ENCODE results near the gene CNGB1. TPM values are rescaled to one million over a fixed set of nuclear protein-coding genes. Genes with fewer than 3 reads are reported as not detected.
"Not testable (repeated sequence)": the region's sequence is repeated elsewhere in the genome, so short reads cannot be mapped to it uniquely, and the experiment has no call there.

CNGB1 gene
- total RNA-seq, 2 experiments from 2014 or later = not detected

DNA sequence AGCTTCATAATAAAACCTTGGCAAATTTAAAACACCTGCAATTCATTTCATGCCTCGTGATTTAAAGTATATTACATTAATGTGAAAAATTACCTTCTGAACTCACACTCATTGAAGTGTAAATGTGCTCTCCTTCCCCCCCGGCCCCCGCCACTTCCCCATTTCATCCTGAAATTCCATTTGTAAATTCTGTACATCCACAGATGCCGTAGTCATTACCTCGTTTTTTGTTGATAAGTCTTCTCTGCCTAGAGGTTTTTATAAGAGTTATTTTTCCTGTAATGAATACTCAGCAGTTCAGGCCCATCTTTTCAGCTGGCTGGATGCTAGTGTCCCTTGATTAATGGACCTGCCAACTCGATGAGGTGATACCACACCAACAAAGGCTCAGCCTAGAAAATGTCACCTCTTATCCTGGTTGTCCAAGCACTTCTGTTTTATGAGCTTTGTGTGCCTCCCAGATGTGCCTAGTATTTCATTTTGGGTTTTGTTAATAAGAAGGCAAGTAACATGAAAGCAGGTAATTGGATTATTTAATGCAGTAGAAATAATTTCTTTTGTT, 103.8 kb downstream of the CNGB1 start:
- ChIA-PET POLR2A (no interaction called here), CTCF (no interaction called here)
- H3K4me1 Mint-ChIP-seq = peaks cover 7% of the 10 kb centered on the region
- DNase-seq = no peak
- H3K9me3 Mint-ChIP-seq = no peaks in the 10 kb centered on the region
- H3K27ac Mint-ChIP-seq = no peak overlapping the region
- H3K4me3 Mint-ChIP-seq = no peak overlapping the region
- peaks cover 18% of the 10 kb centered on the region for H3K27me3 Mint-ChIP-seq
- H3K36me3 Mint-ChIP-seq (ENCODE audit: low read depth) = no peaks in the 10 kb centered on the region

DNA sequence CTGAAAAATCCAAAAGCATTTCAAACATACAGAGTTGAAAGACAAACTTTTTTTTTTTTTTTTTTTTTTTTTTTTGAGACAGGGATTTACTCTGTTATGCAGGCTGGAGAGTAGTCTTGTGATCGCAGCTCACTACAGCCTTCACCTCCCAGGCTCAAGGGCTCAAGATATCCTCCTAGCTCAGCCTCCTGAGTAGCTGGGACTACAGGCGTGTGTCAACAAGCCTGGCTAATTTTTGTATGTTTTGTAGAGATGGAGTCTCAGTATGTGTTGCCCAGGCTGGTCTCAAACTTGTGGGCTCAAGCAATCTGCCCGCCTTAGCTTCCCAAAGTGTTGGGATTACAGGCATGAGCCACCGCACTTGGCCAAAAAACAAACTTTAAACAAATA, 104.4 kb downstream of the CNGB1 start:
- Mint-ChIP-seq H3K4me1 (peaks cover 5% of the 10 kb centered on the region), H3K27ac (no peak overlapping the region), H3K9me3 (no peaks in the 10 kb centered on the region), H3K4me3 (no peak overlapping the region), H3K27me3 (peaks cover 17% of the 10 kb centered on the region), H3K36me3 (ENCODE audit: low read depth) (no peaks in the 10 kb centered on the region)
- DNase-seq = no peak
- ChIA-PET CTCF (interaction anchor here (0.7 kb wide), 1 partner anchor 289 kb away, joined by 4 read pairs; no protein-coding TSS in a partner anchor), POLR2A (no interaction called here)

DNA sequence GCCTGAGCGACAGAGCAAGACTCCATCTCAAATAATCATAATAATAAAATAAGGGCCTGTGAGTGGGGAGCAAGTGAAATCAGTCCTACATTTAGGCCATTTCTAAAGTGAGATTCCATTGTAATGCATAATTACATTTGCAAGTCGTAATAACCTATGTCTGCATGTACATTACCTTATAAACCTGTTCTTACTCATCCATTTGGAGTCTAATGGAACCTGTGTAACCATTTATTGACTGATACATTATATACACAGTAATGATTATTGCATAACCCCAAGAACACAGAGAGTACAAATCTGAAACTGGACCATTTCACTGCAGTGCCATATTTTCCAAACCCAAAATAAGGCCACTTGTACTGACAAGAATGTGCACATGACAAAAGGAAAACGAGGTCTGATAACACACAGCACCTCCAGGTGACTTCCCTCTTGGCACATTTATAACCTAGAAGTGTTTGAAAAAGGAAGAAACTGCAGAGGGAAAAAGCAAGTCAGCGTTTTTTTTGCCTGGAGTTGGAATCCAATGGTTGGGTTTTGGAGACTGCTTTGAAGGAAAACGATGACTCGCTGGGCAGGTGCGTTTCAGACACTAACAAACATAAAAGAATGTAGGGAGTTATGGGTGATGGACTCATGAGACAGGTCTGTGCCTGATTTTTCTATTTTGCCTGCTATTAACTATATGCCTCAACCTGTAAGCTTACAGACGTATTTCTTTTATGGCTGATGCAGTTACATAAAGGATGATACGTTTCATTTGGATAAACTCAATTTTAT, 105.0 kb downstream of the CNGB1 start:
- H3K27ac Mint-ChIP-seq = no peak overlapping the region
- CTCF ChIA-PET = interaction anchor here (0.7 kb wide), 1 partner anchor 289 kb away, joined by 4 read pairs; no protein-coding TSS in a partner anchor
- POLR2A ChIA-PET = no interaction called here
- DNase-seq = no peak
- no peaks in the 10 kb centered on the region for H3K36me3 Mint-ChIP-seq (ENCODE audit: low read depth)
- H3K9me3 Mint-ChIP-seq = no peaks in the 10 kb centered on the region
- peaks cover 4% of the 10 kb centered on the region for H3K4me1 Mint-ChIP-seq
- H3K27me3 Mint-ChIP-seq = peaks cover 22% of the 10 kb centered on the region
- no peak overlapping the region for H3K4me3 Mint-ChIP-seq

DNA sequence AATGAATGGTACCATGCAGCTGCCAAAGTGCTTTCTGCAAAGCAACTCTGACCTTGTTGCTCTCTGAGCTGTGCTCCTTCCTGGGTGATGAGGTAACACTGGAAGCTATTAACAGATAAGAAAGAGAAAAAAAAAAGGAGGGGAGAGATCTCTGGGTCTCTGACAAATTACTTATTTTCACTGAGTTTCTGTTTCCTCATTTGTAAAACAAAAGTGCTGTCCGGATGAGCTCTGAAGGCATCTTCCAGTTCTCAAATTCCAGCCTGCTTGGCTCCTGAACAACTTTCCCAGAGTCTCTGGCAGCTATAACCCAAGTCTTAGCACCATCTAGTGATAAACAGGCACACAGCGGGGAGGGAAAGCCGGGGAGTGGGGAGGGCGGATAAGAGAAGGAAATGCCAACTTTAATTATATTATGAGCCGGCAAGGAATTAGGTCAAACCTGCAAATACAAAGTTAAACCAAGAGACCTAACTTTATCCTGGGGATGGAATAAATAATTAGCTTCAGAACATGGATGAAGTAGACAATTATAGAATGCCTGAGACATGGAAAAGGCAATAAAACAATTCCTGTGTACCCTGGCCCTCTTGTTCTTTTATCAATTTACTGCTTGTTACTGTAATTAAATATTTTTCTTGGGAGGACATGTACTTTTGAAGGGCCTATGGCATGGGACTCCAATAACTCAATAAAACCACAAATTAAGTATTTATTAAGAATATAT, 107.3 kb downstream of the CNGB1 start:
- no peaks in the 10 kb centered on the region for H3K4me1 Mint-ChIP-seq
- no peak for DNase-seq
- no peaks in the 10 kb centered on the region for H3K36me3 Mint-ChIP-seq (ENCODE audit: low read depth)
- H3K27me3 Mint-ChIP-seq = peaks cover 31% of the 10 kb centered on the region
- no peaks in the 10 kb centered on the region for H3K9me3 Mint-ChIP-seq
- CTCF ChIA-PET = interaction anchor here (0.6 to 1.3 kb wide), 4 partner anchors 27 to 287 kb away, joined by 3 to 5 read pairs (median 4); no protein-coding TSS in a partner anchor
- POLR2A ChIA-PET = no interaction called here
- no peak overlapping the region for H3K4me3 Mint-ChIP-seq
- no peak overlapping the region for H3K27ac Mint-ChIP-seq

DNA sequence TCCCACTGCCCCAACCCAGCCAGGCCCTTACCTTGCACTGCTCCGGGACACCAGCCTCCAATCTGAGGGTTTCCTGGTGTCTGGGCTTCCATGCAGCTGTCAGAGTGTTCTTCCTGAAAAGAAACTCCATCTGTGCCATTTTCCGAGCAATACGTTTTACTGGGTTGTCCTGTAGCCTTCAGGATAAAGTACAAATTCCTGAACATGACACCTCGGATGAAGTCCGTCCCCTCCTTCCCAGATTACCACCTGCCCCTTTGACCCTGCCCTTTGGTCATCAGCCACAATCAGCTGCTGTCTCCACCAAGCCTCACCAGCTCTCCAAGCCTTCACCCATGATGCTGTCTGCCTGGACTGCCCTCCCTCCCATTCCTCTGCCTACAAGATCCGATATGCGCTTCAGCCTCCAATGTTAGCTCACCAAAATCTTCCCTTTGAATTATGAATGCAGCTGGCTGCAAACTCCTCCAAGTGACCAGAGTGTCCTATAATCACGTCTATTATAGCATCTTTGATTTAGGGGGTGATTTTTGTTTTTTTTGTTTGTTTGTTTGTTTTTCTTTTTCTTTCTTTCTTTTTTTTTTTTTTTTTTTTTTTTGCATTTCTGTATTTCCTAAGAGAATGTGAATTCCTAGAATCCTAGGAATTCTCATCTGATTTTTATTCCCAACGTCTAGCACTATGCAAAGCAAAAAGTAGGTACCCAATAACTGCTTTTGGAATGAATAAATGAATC, 108.1 kb downstream of the CNGB1 start:
- ChIA-PET CTCF (interaction anchor here (0.6 to 1.3 kb wide), 7 partner anchors 27 to 286 kb away, joined by 3 to 5 read pairs (median 4); partner anchors contain the start of gene KATNB1), POLR2A (no interaction called here)
- Mint-ChIP-seq H3K4me3 (no peak overlapping the region), H3K27ac (no peak overlapping the region), H3K9me3 (no peaks in the 10 kb centered on the region), H3K36me3 (ENCODE audit: low read depth) (no peaks in the 10 kb centered on the region), H3K27me3 (peaks cover 37% of the 10 kb centered on the region), H3K4me1 (no peaks in the 10 kb centered on the region)
- no peak for DNase-seq

DNA sequence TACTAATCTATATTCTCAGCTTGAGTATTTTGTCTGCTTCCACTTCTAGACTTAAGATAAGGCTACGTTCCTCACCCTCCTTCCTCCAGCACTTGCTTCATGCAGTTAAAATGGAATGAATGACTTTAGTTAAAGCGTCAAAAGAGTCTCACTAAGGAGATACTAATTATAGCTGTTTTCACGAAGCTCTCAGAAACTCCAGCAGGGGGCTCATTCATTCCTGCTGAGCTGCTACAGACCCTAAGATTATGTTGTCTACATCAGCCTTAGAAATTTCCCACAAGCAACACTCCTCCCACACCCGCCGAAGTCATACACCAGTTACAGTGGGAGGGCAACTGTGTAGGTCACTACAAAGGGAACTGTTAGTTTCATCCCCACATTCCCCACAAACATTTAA, 111.6 kb downstream of the CNGB1 start:
- H3K4me1 Mint-ChIP-seq = no peaks in the 10 kb centered on the region
- H3K4me3 Mint-ChIP-seq = no peak overlapping the region
- no peak overlapping the region for H3K27ac Mint-ChIP-seq
- DNase-seq = no peak
- H3K9me3 Mint-ChIP-seq = no peaks in the 10 kb centered on the region
- POLR2A ChIA-PET = no interaction called here
- no peaks in the 10 kb centered on the region for H3K36me3 Mint-ChIP-seq (ENCODE audit: low read depth)
- H3K27me3 Mint-ChIP-seq = peaks cover 40% of the 10 kb centered on the region
- CTCF ChIA-PET = interaction anchor here (0.8 to 2.4 kb wide), 4 partner anchors 11 to 263 kb away, joined by 3 to 8 read pairs (median 4); no protein-coding TSS in a partner anchor

DNA sequence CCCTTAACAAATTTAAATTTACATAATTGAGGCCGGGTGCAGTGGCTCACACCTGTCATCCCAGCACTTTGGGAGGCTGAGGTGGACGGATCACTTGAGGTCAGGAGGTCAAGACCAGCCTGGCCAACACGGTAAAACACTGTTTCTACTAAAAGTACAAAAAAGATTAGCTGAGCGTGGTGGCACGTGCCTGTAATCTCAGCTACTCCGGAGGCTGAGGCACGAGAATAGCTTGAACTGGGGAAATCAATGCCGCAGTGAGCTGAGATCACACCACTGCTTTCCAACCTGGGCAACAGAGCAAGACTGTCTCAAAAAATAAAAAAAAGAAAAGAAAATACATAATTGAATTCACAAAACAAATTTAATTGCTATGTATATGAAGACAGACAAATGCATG, 112.3 kb downstream of the CNGB1 start:
- no peaks in the 10 kb centered on the region for H3K9me3 Mint-ChIP-seq
- ChIA-PET POLR2A (no interaction called here), CTCF (interaction anchor here (0.8 to 2.4 kb wide), 4 partner anchors 10 to 263 kb away, joined by 3 to 8 read pairs (median 4); no protein-coding TSS in a partner anchor)
- peaks cover 38% of the 10 kb centered on the region for H3K27me3 Mint-ChIP-seq
- H3K4me1 Mint-ChIP-seq = no peaks in the 10 kb centered on the region
- DNase-seq = no peak
- no peak overlapping the region for H3K27ac Mint-ChIP-seq
- H3K4me3 Mint-ChIP-seq = no peak overlapping the region
- no peaks in the 10 kb centered on the region for H3K36me3 Mint-ChIP-seq (ENCODE audit: low read depth)

DNA sequence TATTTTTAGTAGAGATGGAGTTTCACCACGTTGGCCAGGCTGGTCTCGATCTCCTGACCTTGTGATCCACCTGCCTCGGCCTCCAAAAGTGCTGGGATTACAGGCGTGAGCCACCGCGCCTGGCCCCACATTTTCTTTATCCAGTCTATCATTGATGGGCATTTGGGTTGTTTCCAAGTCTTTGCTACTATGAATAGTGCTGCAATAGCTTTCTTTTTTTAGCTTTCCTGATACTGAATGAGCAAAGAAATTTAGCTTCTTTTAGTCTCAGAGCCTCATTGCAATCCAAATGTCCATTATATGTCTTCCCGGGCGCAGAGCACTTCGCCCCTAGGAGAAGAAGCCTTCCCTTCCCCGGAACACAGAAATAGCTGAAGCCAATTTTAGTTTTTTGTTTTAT, 112.9 kb downstream of the CNGB1 start:
- peaks cover 33% of the 10 kb centered on the region for H3K27me3 Mint-ChIP-seq
- DNase-seq; H3K36me3 Mint-ChIP-seq (ENCODE audit: low read depth); POLR2A ChIA-PET; H3K4me3 Mint-ChIP-seq; H3K4me1 Mint-ChIP-seq; H3K9me3 Mint-ChIP-seq; H3K27ac Mint-ChIP-seq: not testable (repeated sequence)
- CTCF ChIA-PET = interaction anchor here (2.4 kb wide), 1 partner anchor 9 kb away, joined by 8 read pairs; no protein-coding TSS in a partner anchor

DNA sequence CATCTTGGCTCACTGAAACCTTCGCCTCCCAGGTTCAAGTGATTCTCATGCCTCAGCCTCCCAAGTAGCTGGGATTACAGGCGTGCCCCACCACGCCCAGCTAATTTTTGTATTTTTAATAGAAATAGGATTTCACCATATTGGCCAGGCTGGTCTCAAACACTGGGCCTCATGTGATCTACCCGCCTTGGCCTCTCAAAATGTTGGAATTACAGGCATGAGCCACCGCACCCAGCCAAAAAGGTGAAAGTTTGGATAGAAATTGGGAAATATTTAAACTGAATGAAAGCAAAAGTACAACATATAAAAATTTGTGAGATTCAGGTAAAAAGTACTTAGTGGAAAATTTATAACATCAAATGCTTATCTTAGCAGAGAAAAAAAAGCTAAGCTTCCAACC, 115.7 kb downstream of the CNGB1 start:
- peaks cover 23% of the 10 kb centered on the region for H3K27me3 Mint-ChIP-seq
- no peak overlapping the region for H3K27ac Mint-ChIP-seq
- no peak overlapping the region for H3K4me3 Mint-ChIP-seq
- no peaks in the 10 kb centered on the region for H3K36me3 Mint-ChIP-seq (ENCODE audit: low read depth)
- ChIA-PET CTCF (no interaction called here), POLR2A (no interaction called here)
- H3K9me3 Mint-ChIP-seq = no peaks in the 10 kb centered on the region
- no peaks in the 10 kb centered on the region for H3K4me1 Mint-ChIP-seq
- DNase-seq = no peak

DNA sequence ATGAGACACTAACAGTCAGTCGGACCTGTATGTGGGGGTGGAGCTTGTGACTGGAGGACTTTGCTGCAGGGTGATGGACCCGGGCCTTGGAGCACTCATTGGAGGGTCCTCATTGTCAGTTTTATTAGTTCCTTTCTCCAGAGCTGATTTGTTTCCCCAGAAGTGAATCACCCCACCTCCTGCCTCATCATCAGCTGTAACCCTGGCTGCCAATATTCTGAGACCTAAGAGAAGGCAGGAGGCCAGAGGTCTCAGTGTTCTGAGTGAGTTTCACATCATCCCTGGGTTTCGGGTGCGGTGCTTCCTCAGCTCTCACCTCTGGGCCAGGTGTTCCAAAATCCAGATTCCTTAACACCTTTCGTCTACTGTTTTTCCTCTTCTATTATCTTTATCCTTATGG, 118.7 kb downstream of the CNGB1 start:
- ChIA-PET CTCF (interaction anchor here (0.7 kb wide), 1 partner anchor 106 kb away, joined by 3 read pairs; no protein-coding TSS in a partner anchor), POLR2A (no interaction called here)
- no peak for DNase-seq
- Mint-ChIP-seq H3K4me3 (no peak overlapping the region), H3K36me3 (ENCODE audit: low read depth) (no peaks in the 10 kb centered on the region), H3K27me3 (peaks cover 8% of the 10 kb centered on the region), H3K27ac (no peak overlapping the region), H3K4me1 (no peaks in the 10 kb centered on the region), H3K9me3 (no peaks in the 10 kb centered on the region)

DNA sequence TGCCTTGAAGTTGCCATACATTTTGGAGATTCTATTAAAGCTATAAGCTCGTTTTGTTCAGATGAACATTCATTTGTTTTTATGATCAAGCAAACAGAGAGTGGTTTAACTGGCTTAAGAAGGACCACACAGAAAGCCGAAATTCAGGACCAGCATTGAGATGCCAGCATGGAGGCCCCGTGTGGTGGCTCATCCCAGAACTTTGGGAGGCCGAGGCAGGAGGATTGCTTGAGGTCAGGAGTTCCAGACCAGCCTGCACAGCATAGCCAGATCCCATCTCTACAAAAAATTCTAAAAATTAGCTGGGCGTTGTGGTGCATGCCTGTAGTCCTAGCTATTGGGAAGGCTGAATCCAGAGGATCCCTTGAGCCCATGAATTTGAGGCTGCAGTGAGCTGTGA, 122.7 kb downstream of the CNGB1 start:
- no peak for DNase-seq
- Mint-ChIP-seq H3K27me3 (peaks cover 9% of the 10 kb centered on the region), H3K9me3 (no peaks in the 10 kb centered on the region), H3K36me3 (ENCODE audit: low read depth) (no peaks in the 10 kb centered on the region), H3K4me3 (no peak overlapping the region), H3K4me1 (no peaks in the 10 kb centered on the region), H3K27ac (no peak overlapping the region)
- POLR2A ChIA-PET = no interaction called here
- CTCF ChIA-PET = interaction anchor here (2.5 kb wide), 1 partner anchor 10 kb away, joined by 8 read pairs; no protein-coding TSS in a partner anchor

DNA sequence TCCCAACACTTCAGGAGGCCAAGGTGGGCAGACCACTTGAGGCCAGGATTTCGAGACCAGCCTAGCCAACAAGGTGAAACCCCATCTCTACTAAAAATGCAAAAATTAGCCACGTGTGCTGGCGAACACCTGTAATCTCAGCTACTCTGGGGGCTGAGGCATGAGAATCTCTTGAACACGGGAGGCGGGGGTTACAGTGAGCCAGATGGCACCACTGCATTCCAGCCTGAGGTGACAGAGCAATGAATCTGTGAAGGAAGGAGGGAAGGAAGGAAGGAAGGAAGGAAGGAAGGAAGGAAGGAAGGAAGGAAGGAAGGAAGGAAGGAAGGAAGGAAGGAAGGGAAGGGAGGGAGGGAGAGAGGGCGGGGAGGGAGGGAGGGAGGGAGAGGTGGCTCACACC, 124.0 kb downstream of the CNGB1 start:
- CTCF ChIA-PET; H3K9me3 Mint-ChIP-seq; H3K4me1 Mint-ChIP-seq; H3K27ac Mint-ChIP-seq; DNase-seq; H3K4me3 Mint-ChIP-seq; POLR2A ChIA-PET; H3K27me3 Mint-ChIP-seq; H3K36me3 Mint-ChIP-seq (ENCODE audit: low read depth): not testable (repeated sequence)
